Progenitor cell of endocrine pancreas (in vitro differentiated cells): ENCODE data around the gene SMIM9. TPM values are rescaled to one million over a fixed set of nuclear protein-coding genes. Genes with fewer than 3 reads are reported as not detected.

Experiments used
- DNase-seq: peaks from one replicate; pipeline ENCODE4 v3.0.0; 2021; ENCODE audit warnings: low spot score; ENCODE audit not compliant: unreplicated experiment
- H3K27ac Mint-ChIP-seq: 2 replicates; pipeline ENCODE4 v1.8.0; 2021; ENCODE audit warnings: mild to moderate bottlenecking, moderate library complexity, mixed read lengths
- H3K27me3 Mint-ChIP-seq: 2 replicates; pipeline ENCODE4 v1.8.0; 2021; ENCODE audit warnings: mixed read lengths
- H3K36me3 Mint-ChIP-seq: 2 replicates; pipeline ENCODE4 v1.8.0; 2022; ENCODE audit warnings: mixed read lengths; ENCODE audit not compliant: insufficient read depth
- H3K4me1 Mint-ChIP-seq: 2 replicates; pipeline ENCODE4 v1.8.0; 2021; ENCODE audit warnings: low read depth, mixed read lengths
- H3K4me3 Mint-ChIP-seq: 2 replicates; pipeline ENCODE4 v1.8.0; 2021; ENCODE audit warnings: low read depth, mild to moderate bottlenecking, moderate library complexity, mixed read lengths
- H3K9me3 Mint-ChIP-seq: 2 replicates; pipeline ENCODE4 v1.8.0; 2021; ENCODE audit warnings: low read depth, mixed read lengths
- CTCF ChIP-seq: fragments of 200-600 bp; sonication (generic); IDR thresholded peaks from one replicate; pipeline ENCODE4 v1.5.0; 2021; ENCODE audit warnings: antibody characterized with exemption, mild to moderate bottlenecking; ENCODE audit not compliant: unreplicated experiment
- total RNA-seq: library from RNA; stranded (reverse); gene quantifications from 2 replicates; pipeline ENCODE4 v1.2.1, GENCODE V29; 2021

SMIM9 gene
- total RNA-seq, 1 donor from 2014 or later, result not detected

- Mint-ChIP-seq H3K4me1 (no peaks in the 10 kb centered on the region), H3K27me3 (no peaks in the 10 kb centered on the region), H3K36me3 (peaks cover 39% of the 10 kb centered on the region), H3K9me3 (peaks cover 33% of the 10 kb centered on the region), H3K4me3 (no peak overlapping the region), H3K27ac (no peak overlapping the region)
- TF ChIP-seq CTCF, result no peak
- DNase-seq, result no peak
Observed at GRCh38 chrX:154774622-154775021, 59.8 kb downstream of the SMIM9 start.

Other genes with a start within 250 kb of the SMIM9 start
- not detected in 2 replicates for gene CTAG1A, start 249.5 kb downstream of the SMIM9 start, total RNA-seq
- gene CTAG1B, start 215.4 kb downstream of the SMIM9 start, total RNA-seq, result not detected in 2 replicates
- not detected in 2 replicates for gene CTAG2, start 181.1 kb downstream of the SMIM9 start, total RNA-seq
- gene GAB3, start 83.6 kb downstream of the SMIM9 start, total RNA-seq, result 0.13 and 0.14 TPM in 2 replicates
- gene DKC1, start 71.8 kb downstream of the SMIM9 start, total RNA-seq, result 58.5 and 61.0 TPM in 2 replicates
- gene MPP1, start 29.2 kb downstream of the SMIM9 start, total RNA-seq, result 4.9 and 6.3 TPM in 2 replicates
- 18.6 and 18.8 TPM in 2 replicates for gene F8A1, start 51.7 kb upstream of the SMIM9 start, total RNA-seq
- gene F8, start 188.1 kb upstream of the SMIM9 start, total RNA-seq, result 2.7 and 3.4 TPM in 2 replicates
- 87.8 and 92.8 TPM in 2 replicates for gene FUNDC2, start 192.2 kb upstream of the SMIM9 start, total RNA-seq
- gene CMC4, start 236.5 kb upstream of the SMIM9 start, total RNA-seq, result 3.4 and 4.3 TPM in 2 replicates
- gene MTCP1, start 236.5 kb upstream of the SMIM9 start, total RNA-seq, result 13.0 and 15.4 TPM in 2 replicates
- 31.4 and 35.6 TPM in 2 replicates for gene BRCC3, start 236.8 kb upstream of the SMIM9 start, total RNA-seq